KMS-11 (cell line): ENCODE measurements around the gene CENPK.

Experiments used
- H2AFZ ChIP-seq: fragments of 200-600 bp; sonication (generic); 2 replicates; pipeline ENCODE4 v1.6.1; 2016; ENCODE audit warnings: antibody characterized with exemption, mixed run types, low read depth
- H3K27ac ChIP-seq: fragments of 200-600 bp; sonication (generic); 2 replicates; pipeline ENCODE4 v1.6.1; 2016; ENCODE audit warnings: mild to moderate bottlenecking, mixed run types
- H3K27me3 ChIP-seq: fragments of 200-600 bp; sonication (generic); 2 replicates; pipeline ENCODE4 v1.6.1; 2017; ENCODE audit warnings: mild to moderate bottlenecking, low read depth, mixed run types, moderate library complexity; ENCODE audit not compliant: insufficient read depth
- H3K36me3 ChIP-seq: fragments of 200-600 bp; sonication (generic); 2 replicates; pipeline ENCODE4 v1.6.1; 2017; ENCODE audit warnings: mild to moderate bottlenecking, mixed run types; ENCODE audit not compliant: insufficient read depth
- H3K4me1 ChIP-seq: fragments of 200-600 bp; sonication (generic); 2 replicates; pipeline ENCODE4 v1.6.1; 2016; ENCODE audit warnings: mild to moderate bottlenecking, low read depth, mixed run types; ENCODE audit not compliant: poor library complexity, severe bottlenecking
- H3K4me2 ChIP-seq: fragments of 200-600 bp; sonication (generic); 2 replicates; pipeline ENCODE4 v1.7.0; 2016; ENCODE audit warnings: mild to moderate bottlenecking, mixed run types
- H3K4me3 ChIP-seq: fragments of 200-600 bp; sonication (generic); IDR thresholded peaks from 2 replicates; pipeline ENCODE4 v1.6.1; 2017; ENCODE audit warnings: low read depth, low read length, mixed read lengths; ENCODE audit not compliant: insufficient read depth
- H3K79me2 ChIP-seq: fragments of 200-600 bp; sonication (generic); 2 replicates; pipeline ENCODE4 v1.6.1; 2016; ENCODE audit warnings: low read depth, mixed run types; ENCODE audit not compliant: insufficient read depth
- H3K9ac ChIP-seq: fragments of 200-600 bp; sonication (generic); 2 replicates; pipeline ENCODE4 v1.6.1; 2016; ENCODE audit warnings: mild to moderate bottlenecking, mixed run types
- H4K20me1 ChIP-seq: fragments of 200-600 bp; sonication (generic); 2 replicates; pipeline ENCODE4 v1.6.1; 2016; ENCODE audit warnings: mild to moderate bottlenecking, mixed run types; ENCODE audit not compliant: insufficient read depth
- TF ChIP-seq, protein P1 (sequence below): fragments of 200-600 bp; sonication (generic); conservative IDR thresholded peaks from 2 replicates; pipeline ENCODE4 v1.6.1; 2017; ENCODE audit warnings: low read depth, mild to moderate bottlenecking, antibody characterized with exemption, low read length, moderate library complexity, mixed read lengths

The CENPK gene

GRCh38 chr5:65485405-65485804 lies 77.6 kb downstream of the CENPK start:
- H4K20me1 ChIP-seq: no peaks in the 10 kb centered on the region
- no peak overlapping the region for H3K9ac ChIP-seq
- no peak overlapping the region for H3K4me2 ChIP-seq
- H3K79me2 ChIP-seq: no peaks in the 10 kb centered on the region
- TF ChIP-seq, protein P1, sequence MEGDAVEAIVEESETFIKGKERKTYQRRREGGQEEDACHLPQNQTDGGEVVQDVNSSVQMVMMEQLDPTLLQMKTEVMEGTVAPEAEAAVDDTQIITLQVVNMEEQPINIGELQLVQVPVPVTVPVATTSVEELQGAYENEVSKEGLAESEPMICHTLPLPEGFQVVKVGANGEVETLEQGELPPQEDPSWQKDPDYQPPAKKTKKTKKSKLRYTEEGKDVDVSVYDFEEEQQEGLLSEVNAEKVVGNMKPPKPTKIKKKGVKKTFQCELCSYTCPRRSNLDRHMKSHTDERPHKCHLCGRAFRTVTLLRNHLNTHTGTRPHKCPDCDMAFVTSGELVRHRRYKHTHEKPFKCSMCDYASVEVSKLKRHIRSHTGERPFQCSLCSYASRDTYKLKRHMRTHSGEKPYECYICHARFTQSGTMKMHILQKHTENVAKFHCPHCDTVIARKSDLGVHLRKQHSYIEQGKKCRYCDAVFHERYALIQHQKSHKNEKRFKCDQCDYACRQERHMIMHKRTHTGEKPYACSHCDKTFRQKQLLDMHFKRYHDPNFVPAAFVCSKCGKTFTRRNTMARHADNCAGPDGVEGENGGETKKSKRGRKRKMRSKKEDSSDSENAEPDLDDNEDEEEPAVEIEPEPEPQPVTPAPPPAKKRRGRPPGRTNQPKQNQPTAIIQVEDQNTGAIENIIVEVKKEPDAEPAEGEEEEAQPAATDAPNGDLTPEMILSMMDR: no peak
- H3K4me1 ChIP-seq: peaks cover 7% of the 10 kb centered on the region
- no peak overlapping the region for H3K4me3 ChIP-seq
- no peaks in the 10 kb centered on the region for H3K36me3 ChIP-seq
- no peaks in the 10 kb centered on the region for H3K27me3 ChIP-seq
- H2AFZ ChIP-seq: no peak overlapping the region
- H3K27ac ChIP-seq: no peak overlapping the region

- Histone ChIP-seq H3K4me2 (peak overlapping the region; percentile 95), H3K79me2 (no peaks in the 10 kb centered on the region), H3K36me3 (no peaks in the 10 kb centered on the region), H4K20me1 (no peaks in the 10 kb centered on the region), H3K4me1 (peaks cover 11% of the 10 kb centered on the region), H2AFZ (peak overlapping the region; percentile 97), H3K4me3 (no peak overlapping the region), H3K27ac (no peak overlapping the region), H3K27me3 (no peaks in the 10 kb centered on the region), H3K9ac (no peak overlapping the region)
- TF ChIP-seq, protein P1: peak; percentile 79
These were observed 79.2 kb downstream of the CENPK start for GRCh38 chr5:65483546-65484346.

DNA sequence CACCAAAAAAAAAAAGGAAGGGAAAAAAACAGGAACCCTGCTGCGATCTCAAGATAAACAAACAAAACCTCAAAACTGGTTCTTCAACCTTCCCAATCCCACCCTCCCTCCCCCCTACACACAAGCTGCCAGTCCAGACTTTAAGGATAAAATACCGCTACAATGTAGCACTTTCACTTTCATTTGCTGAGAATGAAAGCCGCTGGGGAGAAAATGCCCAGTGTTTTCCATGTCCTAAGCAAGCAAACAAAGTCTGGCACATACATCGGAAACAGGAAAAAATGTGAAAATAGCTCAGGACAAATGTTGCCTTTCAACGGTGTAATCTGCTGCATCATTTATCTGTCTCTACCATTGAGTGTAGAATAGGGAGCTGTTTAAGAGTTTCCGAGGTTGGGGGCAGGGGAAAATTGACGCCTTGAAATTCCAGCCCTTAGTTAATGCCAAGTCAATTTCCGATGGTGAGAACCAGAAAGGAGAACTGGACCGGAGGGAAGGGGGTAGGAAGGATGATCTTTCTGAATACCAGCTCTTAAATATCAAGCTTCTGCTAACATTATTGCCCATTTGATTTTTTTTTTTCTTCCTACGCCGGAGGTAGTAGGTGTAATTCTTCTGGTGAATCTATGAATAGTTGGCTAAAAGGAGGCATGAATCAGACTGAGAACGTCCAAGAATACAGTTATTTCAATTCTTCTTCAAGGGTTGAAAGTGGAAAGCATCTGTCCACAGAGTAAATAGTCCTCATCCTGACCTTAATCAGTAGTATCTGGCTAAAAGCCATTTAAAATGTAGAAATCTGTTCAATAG lies 80.0 kb downstream of the CENPK start:
- TF ChIP-seq, protein P1: no peak
- Histone ChIP-seq H3K79me2 (no peaks in the 10 kb centered on the region), H3K27ac (no peak overlapping the region), H3K4me3 (no peak overlapping the region), H3K9ac (peak overlapping the region; percentile 63; the same call in 1 of the 2 replicates), H2AFZ (peak overlapping the region; percentile 97), H3K36me3 (no peaks in the 10 kb centered on the region), H3K4me2 (peak overlapping the region; percentile 95), H4K20me1 (no peaks in the 10 kb centered on the region), H3K4me1 (peaks cover 11% of the 10 kb centered on the region), H3K27me3 (no peaks in the 10 kb centered on the region)

- TF ChIP-seq, protein P1: no peak
- Histone ChIP-seq H3K27me3 (no peaks in the 10 kb centered on the region), H4K20me1 (no peaks in the 10 kb centered on the region), H3K79me2 (no peaks in the 10 kb centered on the region), H2AFZ (peak overlapping the region; percentile 97), H3K36me3 (no peaks in the 10 kb centered on the region), H3K4me1 (peaks cover 11% of the 10 kb centered on the region), H3K4me3 (no peak overlapping the region), H3K4me2 (peak overlapping the region; percentile 95), H3K9ac (peak overlapping the region; percentile 63), H3K27ac (peak overlapping the region; percentile 29)
These were observed 80.7 kb downstream of the CENPK start for GRCh38 chr5:65482296-65482735.
